Glutamatergic neuron (in vitro differentiated cells): ENCODE measurements around the gene PDLIM1. TPM values are rescaled to one million over a fixed set of nuclear protein-coding genes. Genes with fewer than 3 reads are reported as not detected.

Experiments
- DNase-seq: peaks from one replicate; pipeline ENCODE4 v3.0.0; 2022
- H3K27ac Mint-ChIP-seq: one replicate; pipeline ENCODE4 v1.8.0; 2020; ENCODE audit warnings: mild to moderate bottlenecking, mixed read lengths, inconsistent platforms; ENCODE audit not compliant: unreplicated experiment
- H3K27me3 Mint-ChIP-seq: one replicate; pipeline ENCODE4 v1.8.0; 2020; ENCODE audit warnings: mild to moderate bottlenecking, moderate library complexity, mixed read lengths, inconsistent platforms; ENCODE audit not compliant: unreplicated experiment
- H3K36me3 Mint-ChIP-seq: one replicate; pipeline ENCODE4 v1.8.0; 2020; ENCODE audit warnings: mild to moderate bottlenecking, mixed read lengths, inconsistent platforms; ENCODE audit not compliant: unreplicated experiment
- H3K4me1 Mint-ChIP-seq: one replicate; pipeline ENCODE4 v1.8.0; 2020; ENCODE audit warnings: mild to moderate bottlenecking, low read depth, mixed read lengths, inconsistent platforms; ENCODE audit not compliant: unreplicated experiment
- H3K4me3 Mint-ChIP-seq: one replicate; pipeline ENCODE4 v1.8.0; 2020; ENCODE audit warnings: mild to moderate bottlenecking, mixed read lengths, inconsistent platforms; ENCODE audit not compliant: unreplicated experiment
- H3K9me3 Mint-ChIP-seq: one replicate; pipeline ENCODE4 v1.8.0; 2020; ENCODE audit warnings: mild to moderate bottlenecking, moderate library complexity, mixed read lengths, inconsistent platforms; ENCODE audit not compliant: unreplicated experiment
- total RNA-seq: library from RNA; stranded (reverse); fragmentation: NEBNext Ultra II Directional; extraction: Animal tissue kit (Norgen Biotek cat#: 25700); gene quantifications from one replicate; pipeline ENCODE4 v1.2.1, GENCODE V29; 2021; ENCODE audit not compliant: unreplicated experiment
- TF ChIP-seq, protein P1 (sequence below): fragments of 200-600 bp; sonication (generic); IDR thresholded peaks from one replicate; pipeline ENCODE4 v1.5.0; 2021; ENCODE audit not compliant: partially characterized antibody, unreplicated experiment

The PDLIM1 gene
- total RNA-seq, 1 donor from 2014 or later, result 6.4 TPM

DNA sequence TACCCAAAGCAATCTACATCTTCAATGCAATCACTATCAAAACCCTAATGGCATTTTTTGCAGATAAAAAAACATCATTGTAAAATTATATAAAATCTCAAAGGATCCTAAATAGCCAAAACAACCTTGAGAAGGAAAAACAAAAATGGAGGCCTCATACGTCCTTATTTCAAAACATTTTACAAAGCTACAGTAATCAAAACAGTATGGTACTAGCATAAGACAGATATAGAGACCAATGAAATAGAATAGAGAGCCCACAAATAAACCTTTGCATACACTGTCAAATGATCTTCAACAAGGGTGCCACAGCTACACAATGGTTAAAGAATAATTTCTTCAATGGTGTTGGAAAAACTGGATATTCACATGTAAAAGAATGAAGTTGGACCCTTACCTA is 34.5 kb downstream of the PDLIM1 start:
- DNase-seq, result no peak
- Mint-ChIP-seq H3K4me1 (no peaks in the 10 kb centered on the region), H3K9me3 (no peaks in the 10 kb centered on the region), H3K4me3 (no peak overlapping the region), H3K27ac (no peak overlapping the region), H3K36me3 (peaks cover 13% of the 10 kb centered on the region), H3K27me3 (no peaks in the 10 kb centered on the region)
- TF ChIP-seq, protein P1, sequence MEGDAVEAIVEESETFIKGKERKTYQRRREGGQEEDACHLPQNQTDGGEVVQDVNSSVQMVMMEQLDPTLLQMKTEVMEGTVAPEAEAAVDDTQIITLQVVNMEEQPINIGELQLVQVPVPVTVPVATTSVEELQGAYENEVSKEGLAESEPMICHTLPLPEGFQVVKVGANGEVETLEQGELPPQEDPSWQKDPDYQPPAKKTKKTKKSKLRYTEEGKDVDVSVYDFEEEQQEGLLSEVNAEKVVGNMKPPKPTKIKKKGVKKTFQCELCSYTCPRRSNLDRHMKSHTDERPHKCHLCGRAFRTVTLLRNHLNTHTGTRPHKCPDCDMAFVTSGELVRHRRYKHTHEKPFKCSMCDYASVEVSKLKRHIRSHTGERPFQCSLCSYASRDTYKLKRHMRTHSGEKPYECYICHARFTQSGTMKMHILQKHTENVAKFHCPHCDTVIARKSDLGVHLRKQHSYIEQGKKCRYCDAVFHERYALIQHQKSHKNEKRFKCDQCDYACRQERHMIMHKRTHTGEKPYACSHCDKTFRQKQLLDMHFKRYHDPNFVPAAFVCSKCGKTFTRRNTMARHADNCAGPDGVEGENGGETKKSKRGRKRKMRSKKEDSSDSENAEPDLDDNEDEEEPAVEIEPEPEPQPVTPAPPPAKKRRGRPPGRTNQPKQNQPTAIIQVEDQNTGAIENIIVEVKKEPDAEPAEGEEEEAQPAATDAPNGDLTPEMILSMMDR, result no peak

DNA sequence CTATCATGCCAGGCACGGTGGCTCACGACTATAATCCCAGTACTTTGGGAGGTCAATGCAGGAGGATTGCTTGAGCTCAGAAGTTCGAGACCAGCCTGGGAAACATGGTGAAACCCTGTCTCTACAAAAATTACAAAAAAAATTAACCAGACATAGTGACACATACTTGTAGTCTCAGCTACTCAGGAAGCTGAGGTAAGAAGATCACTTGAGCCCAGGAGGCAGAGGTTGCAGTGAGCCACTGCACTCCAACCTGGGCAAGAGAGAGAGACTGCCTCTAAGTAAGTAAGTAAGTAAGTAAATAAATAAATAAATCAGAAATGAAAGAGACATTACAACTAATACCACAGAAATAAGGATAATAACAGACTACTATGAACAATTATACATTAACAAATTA is 36.2 kb downstream of the PDLIM1 start:
- H3K27me3 Mint-ChIP-seq, result no peaks in the 10 kb centered on the region
- no peaks in the 10 kb centered on the region for H3K9me3 Mint-ChIP-seq
- TF ChIP-seq, protein P1, result no peak
- no peak overlapping the region for H3K27ac Mint-ChIP-seq
- no peak for DNase-seq
- peaks cover 13% of the 10 kb centered on the region for H3K36me3 Mint-ChIP-seq
- no peaks in the 10 kb centered on the region for H3K4me1 Mint-ChIP-seq
- H3K4me3 Mint-ChIP-seq, result no peak overlapping the region

DNA sequence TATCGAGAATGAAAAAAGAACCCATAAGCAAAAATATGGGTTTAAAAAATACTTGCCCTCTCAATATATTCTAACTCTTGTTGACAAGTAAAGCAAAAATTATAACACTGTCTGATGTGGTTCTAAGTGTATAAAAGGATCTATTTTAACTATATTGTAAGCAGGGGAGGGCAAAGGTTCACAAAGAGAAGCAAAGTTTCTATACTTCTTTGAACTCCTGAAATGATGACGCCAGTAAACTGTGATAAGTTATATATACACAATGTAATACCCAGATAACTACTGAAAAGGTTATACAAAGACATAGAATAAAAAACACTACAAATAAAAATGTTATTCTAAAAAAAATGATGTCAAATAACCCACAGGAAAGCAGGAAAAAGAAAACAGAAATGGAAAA is 37.1 kb downstream of the PDLIM1 start:
- H3K4me3 Mint-ChIP-seq, result no peak overlapping the region
- no peaks in the 10 kb centered on the region for H3K9me3 Mint-ChIP-seq
- no peaks in the 10 kb centered on the region for H3K27me3 Mint-ChIP-seq
- DNase-seq, result no peak
- no peaks in the 10 kb centered on the region for H3K4me1 Mint-ChIP-seq
- TF ChIP-seq, protein P1, result no peak
- H3K36me3 Mint-ChIP-seq, result peaks cover 13% of the 10 kb centered on the region
- no peak overlapping the region for H3K27ac Mint-ChIP-seq

DNA sequence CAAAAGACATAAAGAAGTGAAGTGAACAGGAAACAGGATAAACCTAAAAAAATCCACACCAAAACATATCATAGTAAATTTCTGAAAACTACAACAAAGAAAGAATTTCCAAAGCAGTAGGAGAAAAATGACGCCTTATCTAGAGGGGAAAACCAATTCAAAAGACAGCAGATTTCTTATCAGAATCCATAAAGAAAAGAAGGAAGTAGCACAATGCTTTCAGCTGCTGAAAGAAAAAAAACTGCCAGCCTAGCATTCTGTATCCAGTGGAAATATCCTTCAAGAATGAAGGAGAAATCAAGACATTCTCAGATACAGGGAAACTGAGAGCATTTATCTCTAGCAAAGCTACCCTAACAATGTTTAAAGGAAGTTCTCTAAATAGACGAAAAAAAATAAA is 37.8 kb downstream of the PDLIM1 start:
- no peak overlapping the region for H3K4me3 Mint-ChIP-seq
- no peaks in the 10 kb centered on the region for H3K9me3 Mint-ChIP-seq
- H3K36me3 Mint-ChIP-seq, result peaks cover 13% of the 10 kb centered on the region
- no peaks in the 10 kb centered on the region for H3K27me3 Mint-ChIP-seq
- no peak overlapping the region for H3K27ac Mint-ChIP-seq
- no peak for DNase-seq
- TF ChIP-seq, protein P1, result no peak
- no peaks in the 10 kb centered on the region for H3K4me1 Mint-ChIP-seq

DNA sequence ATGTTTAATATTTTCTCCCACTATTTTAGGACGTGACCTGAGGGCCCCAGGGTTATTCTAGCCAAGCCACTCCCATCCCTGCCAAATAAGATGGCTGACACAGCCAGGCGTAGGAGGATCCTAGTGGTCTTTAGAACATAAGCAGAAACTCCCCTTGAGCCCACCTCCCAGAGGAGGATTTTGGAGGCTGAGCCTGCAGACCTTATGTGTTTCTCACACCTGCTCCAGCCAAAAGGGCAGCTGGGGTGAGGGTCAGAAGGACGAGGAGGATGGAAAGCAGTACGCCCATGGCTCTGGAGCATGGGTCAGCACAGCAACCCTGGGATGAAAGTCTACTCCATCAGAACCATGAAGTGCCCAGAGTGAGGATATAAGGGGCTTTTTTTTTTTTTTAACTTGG is 39.9 kb downstream of the PDLIM1 start:
- Mint-ChIP-seq H3K4me3 (no peak overlapping the region), H3K9me3 (no peaks in the 10 kb centered on the region), H3K27me3 (no peaks in the 10 kb centered on the region), H3K36me3 (peaks cover 3% of the 10 kb centered on the region), H3K4me1 (no peaks in the 10 kb centered on the region), H3K27ac (no peak overlapping the region)
- no peak for DNase-seq
- TF ChIP-seq, protein P1, result no peak
